ENCODE results near the gene LEF1. TPM values are rescaled to one million over a fixed set of nuclear protein-coding genes. Genes with fewer than 3 reads are reported as not detected.

LEF1 gene
- total and polyA plus RNA-seq, 9 of the 15 experiments (the other 6 are each of a cell fraction or from before 2014, with no cell fraction given) = 15.1 to 81.1 (median 29.7) TPM

DNA sequence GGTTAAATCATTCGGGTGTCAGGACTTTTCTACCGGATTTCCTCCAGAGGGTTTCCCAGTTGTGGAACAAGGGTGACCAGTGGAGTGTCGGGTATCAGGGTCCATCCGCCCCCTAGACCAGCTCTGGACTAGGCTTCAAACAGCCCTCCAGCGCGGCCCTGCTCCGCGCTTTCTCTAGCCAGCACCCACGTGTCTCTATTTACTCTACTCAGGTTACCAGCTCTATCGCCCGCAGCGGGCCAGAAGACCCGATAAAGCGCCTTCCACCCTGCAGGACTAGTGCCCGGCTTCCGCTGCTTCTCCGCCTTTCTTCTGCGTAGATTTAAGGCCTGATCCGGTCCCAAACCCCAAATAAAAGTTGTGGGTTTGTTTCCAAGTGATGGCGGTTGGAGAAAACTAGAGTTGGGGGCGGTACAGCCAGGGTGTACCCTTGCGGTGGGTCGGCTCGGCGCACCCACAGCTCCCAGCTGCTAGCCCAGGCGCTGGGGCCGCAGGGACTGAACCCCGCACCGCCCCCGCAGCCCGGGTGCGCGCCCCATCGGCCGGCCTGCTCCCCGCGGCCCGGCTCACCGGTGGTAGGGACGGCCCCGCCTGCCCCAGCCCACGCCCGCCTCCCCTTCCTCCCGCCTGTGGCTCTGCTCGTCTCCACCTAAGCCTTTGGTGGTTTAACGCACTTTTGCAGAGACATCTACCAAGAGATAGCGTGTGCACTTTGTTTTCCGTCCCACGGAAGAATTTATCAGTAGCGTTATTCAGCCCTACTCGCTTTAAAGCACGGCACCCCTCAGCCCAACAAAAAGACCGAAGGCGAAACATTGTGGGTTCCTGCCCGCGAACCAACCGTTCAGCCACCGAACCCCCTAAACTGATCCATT is 2.1 kb downstream of the LEF1 start:
- H3K27ac ChIP-seq (ENCODE audit: extremely low read depth, low read depth, low read length) = peak overlapping the region; percentile 65
- ChIA-PET CTCF (ENCODE audit: low intra/inter-chr PET ratio) (no interaction called here), POLR2A (interaction anchor here (0.6 to 2.0 kb wide), 2 partner anchors 10 to 31 kb away, joined by 3 to 4 read pairs; no protein-coding TSS in a partner anchor)
- H3K9ac ChIP-seq (ENCODE audit: insufficient read depth in 1 of 2, low read depth in 2 of 2, low read length in 2 of 2) = peak overlapping the region; percentile 82 to 95
- FAIRE-seq (peak; percentile 82), DNase-seq (ENCODE audit: extremely low read depth in 1 of 4, low spot score in 3 of 4) (peak; percentile 69 to 83 (median 74)), ATAC-seq (peak; percentile 72)
- H3K4me2 ChIP-seq (ENCODE audit: insufficient read depth, low read length) = peak overlapping the region; percentile 89
- 2% methylated on average over 52 of the region's 58 CpGs for WGBS (ENCODE audit: insufficient coverage, low coverage, missing lambda C conversion rate)
- peaks cover 10 to 34% of the 10 kb centered on the region in 2 experiments; a peak in 4 of 5 replicates for H3K4me1 ChIP-seq (replicated peaks in 1 of 2; ENCODE audit: control insufficient read depth in 2 of 2, insufficient read depth in 2 of 2, low read length in 2 of 2)
- BruUV-seq (replicated peaks) = no TSS peak
- peaks cover 28% of the 10 kb centered on the region for H3K36me3 ChIP-seq (ENCODE audit: control insufficient read depth, insufficient read depth, low read length)
- H3K9me1 ChIP-seq (ENCODE audit: control insufficient read depth, insufficient read depth, low read length) = no peaks in the 10 kb centered on the region
- H4K20me1 ChIP-seq (replicated peaks; ENCODE audit: control insufficient read depth, insufficient read depth, low read length) = no peaks in the 10 kb centered on the region
- peak overlapping the region; percentile 83 for H3K4me3 ChIP-seq
- peak overlapping the region; percentile 83 for H2AFZ ChIP-seq (ENCODE audit: low read depth, low read length)
- intact Hi-C loops (cut with micrococcal nuclease) (loop anchor here (2.0 to 5.0 kb wide), 2 partner anchors 52 to 196 kb away; no protein-coding TSS in a partner anchor), in situ Hi-C loops (cut with MboI) (loop anchor here (5.0 kb wide), 1 partner anchor 89 kb away; no protein-coding TSS in a partner anchor)
- H3K9me3 ChIP-seq (replicated peaks; ENCODE audit: control insufficient read depth, insufficient read depth, low read depth, low read length) = no peaks in the 10 kb centered on the region
- no peaks in the 10 kb centered on the region for H3K27me3 ChIP-seq (ENCODE audit: control insufficient read depth in 2 of 2, insufficient read depth in 2 of 2, low read length in 2 of 2)
- peaks cover 32% of the 10 kb centered on the region for H3K79me2 ChIP-seq (ENCODE audit: control insufficient read depth, insufficient read depth, low read length)
- 0 out of 2 replicates have a peak, but pooled peaks have one; percentile 68 for TF ChIP-seq ZNF282 (CRISPR knock-in tag; IDR thresholded peaks at IDR 0.05)
- TF ChIP-seq, protein P1, sequence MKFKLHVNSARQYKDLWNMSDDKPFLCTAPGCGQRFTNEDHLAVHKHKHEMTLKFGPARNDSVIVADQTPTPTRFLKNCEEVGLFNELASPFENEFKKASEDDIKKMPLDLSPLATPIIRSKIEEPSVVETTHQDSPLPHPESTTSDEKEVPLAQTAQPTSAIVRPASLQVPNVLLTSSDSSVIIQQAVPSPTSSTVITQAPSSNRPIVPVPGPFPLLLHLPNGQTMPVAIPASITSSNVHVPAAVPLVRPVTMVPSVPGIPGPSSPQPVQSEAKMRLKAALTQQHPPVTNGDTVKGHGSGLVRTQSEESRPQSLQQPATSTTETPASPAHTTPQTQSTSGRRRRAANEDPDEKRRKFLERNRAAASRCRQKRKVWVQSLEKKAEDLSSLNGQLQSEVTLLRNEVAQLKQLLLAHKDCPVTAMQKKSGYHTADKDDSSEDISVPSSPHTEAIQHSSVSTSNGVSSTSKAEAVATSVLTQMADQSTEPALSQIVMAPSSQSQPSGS (CRISPR knock-in tag; IDR thresholded peaks at IDR 0.05) = no peak
- TF ChIP-seq CBX3 (IDR thresholded peaks at IDR 0.05; ENCODE audit: borderline replicate concordance in 1 of 2, low read length in 2 of 2) = peak in 1 of 2 experiments; percentile 43; a peak in 1 of 3 replicates
- TF ChIP-seq RBFOX2 (IDR thresholded peaks at IDR 0.05; ENCODE audit: low read depth, low read length) = peak; percentile 75
- no peak for TF ChIP-seq XRCC4 (IDR thresholded peaks at IDR 0.05; ENCODE audit: extremely low read depth, insufficient read depth, insufficient read length)
- TF ChIP-seq, protein P2, sequence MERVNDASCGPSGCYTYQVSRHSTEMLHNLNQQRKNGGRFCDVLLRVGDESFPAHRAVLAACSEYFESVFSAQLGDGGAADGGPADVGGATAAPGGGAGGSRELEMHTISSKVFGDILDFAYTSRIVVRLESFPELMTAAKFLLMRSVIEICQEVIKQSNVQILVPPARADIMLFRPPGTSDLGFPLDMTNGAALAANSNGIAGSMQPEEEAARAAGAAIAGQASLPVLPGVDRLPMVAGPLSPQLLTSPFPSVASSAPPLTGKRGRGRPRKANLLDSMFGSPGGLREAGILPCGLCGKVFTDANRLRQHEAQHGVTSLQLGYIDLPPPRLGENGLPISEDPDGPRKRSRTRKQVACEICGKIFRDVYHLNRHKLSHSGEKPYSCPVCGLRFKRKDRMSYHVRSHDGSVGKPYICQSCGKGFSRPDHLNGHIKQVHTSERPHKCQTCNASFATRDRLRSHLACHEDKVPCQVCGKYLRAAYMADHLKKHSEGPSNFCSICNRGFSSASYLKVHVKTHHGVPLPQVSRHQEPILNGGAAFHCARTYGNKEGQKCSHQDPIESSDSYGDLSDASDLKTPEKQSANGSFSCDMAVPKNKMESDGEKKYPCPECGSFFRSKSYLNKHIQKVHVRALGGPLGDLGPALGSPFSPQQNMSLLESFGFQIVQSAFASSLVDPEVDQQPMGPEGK (CRISPR knock-in tag; IDR thresholded peaks at IDR 0.05; ENCODE audit: borderline replicate concordance) = no peak
- TF ChIP-seq HNRNPLL (IDR thresholded peaks at IDR 0.05; ENCODE audit: low read depth, low read length, poor library complexity, severe bottlenecking) = peak; percentile 42
- TF ChIP-seq SRSF1 (IDR thresholded peaks at IDR 0.05; ENCODE audit: low read depth, low read length) = no peak
- 0 out of 2 replicates have a peak, but pooled peaks have one; percentile 11 for TF ChIP-seq HDAC2 (IDR thresholded peaks at IDR 0.05)
- peak; percentile 67 for TF ChIP-seq LCOR (CRISPR knock-in tag; IDR thresholded peaks at IDR 0.05)
- TF ChIP-seq, protein P3, sequence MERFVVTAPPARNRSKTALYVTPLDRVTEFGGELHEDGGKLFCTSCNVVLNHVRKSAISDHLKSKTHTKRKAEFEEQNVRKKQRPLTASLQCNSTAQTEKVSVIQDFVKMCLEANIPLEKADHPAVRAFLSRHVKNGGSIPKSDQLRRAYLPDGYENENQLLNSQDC (CRISPR knock-in tag; IDR thresholded peaks at IDR 0.05) = no peak
- TF ChIP-seq ZNF668 (CRISPR knock-in tag; IDR thresholded peaks at IDR 0.05) = no peak
- TF ChIP-seq NR3C1 (CRISPR knock-in tag; IDR thresholded peaks at IDR 0.05) = 0 out of 2 replicates have a peak, but pooled peaks have one; percentile 32
- TF ChIP-seq ZFX (CRISPR knock-in tag; IDR thresholded peaks at IDR 0.05) = peak; percentile 82
- TF ChIP-seq YY1 (IDR thresholded peaks at IDR 0.05; ENCODE audit: borderline replicate concordance in 1 of 3, control insufficient read depth in 1 of 3, extremely low read depth in 1 of 3, insufficient read depth in 3 of 3, insufficient read length in 1 of 3, insufficient replicate concordance in 2 of 3, low read depth in 1 of 3, low read length in 2 of 3) = peak in 1 of 3 experiments; percentile 59
- no peak for TF ChIP-seq FOXA1 (IDR thresholded peaks at IDR 0.05; ENCODE audit: borderline replicate concordance)
- TF ChIP-seq ZNF143 (CRISPR knock-in tag; IDR thresholded peaks at IDR 0.05) = no peak

Measured in K562 (cell line).